ENCODE data around the gene DDX4.
"Not testable (repeated sequence)": the region's sequence is repeated elsewhere in the genome, so short reads cannot be mapped to it uniquely, and the experiment has no call there.

DDX4 gene

DNA sequence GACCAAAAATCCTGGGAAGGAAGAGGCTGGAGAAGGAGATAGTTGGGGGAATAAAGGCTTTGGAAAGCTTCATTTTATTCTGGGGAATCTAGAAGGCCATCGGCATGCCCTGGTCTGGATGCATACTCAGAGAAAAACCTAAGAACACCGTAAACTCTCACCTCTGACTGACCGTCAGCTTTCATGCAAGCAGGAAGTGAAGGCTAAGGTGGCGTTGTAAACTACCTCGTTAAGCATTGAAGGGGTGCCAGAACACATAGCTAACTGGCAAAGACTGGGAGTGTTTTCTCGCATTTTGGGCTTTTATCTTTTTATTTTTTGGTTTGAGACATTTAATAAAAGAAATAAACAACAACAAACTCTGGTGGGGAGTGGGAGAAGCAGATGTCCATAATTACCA lies 23.1 kb upstream of the DDX4 start:
- no peaks in the 10 kb centered on the region for H3K27me3 Mint-ChIP-seq (ENCODE audit: low read depth)
- H3K36me3 Mint-ChIP-seq (ENCODE audit: low read depth) = peaks cover 14% of the 10 kb centered on the region
- H3K4me3 Mint-ChIP-seq = no peak overlapping the region
- H3K4me1 Mint-ChIP-seq = peaks cover 14% of the 10 kb centered on the region
- TF ChIP-seq, protein P1, sequence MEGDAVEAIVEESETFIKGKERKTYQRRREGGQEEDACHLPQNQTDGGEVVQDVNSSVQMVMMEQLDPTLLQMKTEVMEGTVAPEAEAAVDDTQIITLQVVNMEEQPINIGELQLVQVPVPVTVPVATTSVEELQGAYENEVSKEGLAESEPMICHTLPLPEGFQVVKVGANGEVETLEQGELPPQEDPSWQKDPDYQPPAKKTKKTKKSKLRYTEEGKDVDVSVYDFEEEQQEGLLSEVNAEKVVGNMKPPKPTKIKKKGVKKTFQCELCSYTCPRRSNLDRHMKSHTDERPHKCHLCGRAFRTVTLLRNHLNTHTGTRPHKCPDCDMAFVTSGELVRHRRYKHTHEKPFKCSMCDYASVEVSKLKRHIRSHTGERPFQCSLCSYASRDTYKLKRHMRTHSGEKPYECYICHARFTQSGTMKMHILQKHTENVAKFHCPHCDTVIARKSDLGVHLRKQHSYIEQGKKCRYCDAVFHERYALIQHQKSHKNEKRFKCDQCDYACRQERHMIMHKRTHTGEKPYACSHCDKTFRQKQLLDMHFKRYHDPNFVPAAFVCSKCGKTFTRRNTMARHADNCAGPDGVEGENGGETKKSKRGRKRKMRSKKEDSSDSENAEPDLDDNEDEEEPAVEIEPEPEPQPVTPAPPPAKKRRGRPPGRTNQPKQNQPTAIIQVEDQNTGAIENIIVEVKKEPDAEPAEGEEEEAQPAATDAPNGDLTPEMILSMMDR (IDR thresholded peaks at IDR 0.05; ENCODE audit: unreplicated experiment in 3 of 3) = no peak
- peaks cover 29% of the 10 kb centered on the region for H3K9me3 Mint-ChIP-seq
- no peak overlapping the region for H3K27ac Mint-ChIP-seq

DNA sequence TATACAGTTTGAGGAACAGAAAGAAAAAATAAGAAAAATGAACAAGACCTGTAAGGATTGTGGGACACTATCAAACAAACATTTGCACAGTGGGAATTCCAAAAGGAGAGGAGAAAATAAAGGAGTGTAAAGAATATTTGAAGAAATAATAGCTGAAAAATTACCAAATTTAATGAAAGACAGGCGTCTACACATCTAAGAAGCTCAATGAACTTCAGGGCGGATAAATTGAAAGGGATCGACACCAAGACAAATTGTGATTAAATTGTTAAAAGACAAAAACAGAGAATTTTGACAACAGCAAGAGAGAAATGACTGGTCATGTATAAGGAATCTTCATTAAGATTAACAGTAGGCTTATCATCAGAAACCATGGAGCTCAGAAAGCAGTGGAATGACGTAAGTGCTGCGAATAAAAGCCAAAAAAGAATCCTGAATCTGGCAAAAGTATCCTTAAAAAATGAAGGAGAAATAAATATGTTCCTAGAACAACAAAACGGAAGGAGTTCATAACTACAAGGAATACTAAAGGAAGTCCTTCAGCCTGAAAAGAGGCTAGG lies 22.3 kb upstream of the DDX4 start:
- Mint-ChIP-seq H3K9me3 (peaks cover 29% of the 10 kb centered on the region), H3K27me3 (ENCODE audit: low read depth) (no peaks in the 10 kb centered on the region), H3K27ac (no peak overlapping the region), H3K4me3 (no peak overlapping the region), H3K36me3 (ENCODE audit: low read depth) (peaks cover 14% of the 10 kb centered on the region), H3K4me1 (peaks cover 14% of the 10 kb centered on the region)
- TF ChIP-seq, protein P1 (IDR thresholded peaks at IDR 0.05; ENCODE audit: unreplicated experiment in 3 of 3) = no peak

DNA sequence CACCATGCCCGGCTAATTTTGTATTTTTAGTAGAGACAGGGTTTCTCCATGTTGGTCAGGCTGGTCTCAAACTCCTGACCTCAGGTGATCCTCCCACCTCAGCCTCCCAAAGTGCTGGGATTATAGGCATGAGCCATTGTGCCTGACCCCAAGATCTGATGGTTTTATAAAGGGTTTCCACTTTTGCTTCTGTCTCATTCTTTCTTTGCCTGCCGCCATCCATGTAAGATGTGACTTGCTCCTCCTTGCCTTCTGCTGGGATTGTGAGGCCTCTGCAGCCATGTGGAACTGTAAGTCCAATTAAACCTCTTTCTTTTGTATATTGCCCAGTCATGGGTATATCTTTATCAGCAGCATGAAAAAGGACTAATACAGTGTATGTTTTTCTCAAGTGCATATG lies 18.8 kb upstream of the DDX4 start:
- peaks cover 14% of the 10 kb centered on the region for H3K36me3 Mint-ChIP-seq (ENCODE audit: low read depth)
- H3K27me3 Mint-ChIP-seq (ENCODE audit: low read depth); H3K27ac Mint-ChIP-seq; H3K4me1 Mint-ChIP-seq; H3K4me3 Mint-ChIP-seq: not testable (repeated sequence)
- H3K9me3 Mint-ChIP-seq = peaks cover 29% of the 10 kb centered on the region

DNA sequence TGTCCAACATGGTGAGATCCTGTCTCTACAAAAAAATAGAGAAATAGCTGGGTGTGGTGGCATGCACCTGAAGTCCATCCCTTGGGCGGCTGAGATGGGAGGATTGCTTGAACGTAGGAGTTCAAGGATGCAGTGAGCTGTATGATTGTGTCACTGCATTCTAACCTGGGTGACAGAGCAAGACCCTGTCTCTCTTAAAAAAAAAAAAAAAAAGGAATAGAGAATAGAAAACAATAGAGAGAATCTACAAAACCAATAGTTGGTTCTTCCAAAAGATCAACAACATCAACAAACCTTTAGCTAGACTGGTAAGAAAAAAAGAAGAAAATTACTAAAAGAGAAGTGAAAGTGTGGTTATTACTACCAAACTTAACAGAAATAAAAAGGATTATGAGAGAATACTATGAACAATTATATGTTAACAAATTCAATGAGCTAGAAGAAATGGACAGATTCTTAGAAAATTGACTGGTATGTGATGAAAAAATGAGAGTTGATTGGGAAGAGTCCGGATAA lies 17.6 kb upstream of the DDX4 start:
- Mint-ChIP-seq H3K27ac (no peak overlapping the region), H3K9me3 (peaks cover 24% of the 10 kb centered on the region), H3K36me3 (ENCODE audit: low read depth) (peaks cover 14% of the 10 kb centered on the region), H3K27me3 (ENCODE audit: low read depth) (no peaks in the 10 kb centered on the region), H3K4me3 (no peak overlapping the region), H3K4me1 (no peaks in the 10 kb centered on the region)
- TF ChIP-seq, protein P1 (IDR thresholded peaks at IDR 0.05; ENCODE audit: unreplicated experiment in 3 of 3) = no peak

DNA sequence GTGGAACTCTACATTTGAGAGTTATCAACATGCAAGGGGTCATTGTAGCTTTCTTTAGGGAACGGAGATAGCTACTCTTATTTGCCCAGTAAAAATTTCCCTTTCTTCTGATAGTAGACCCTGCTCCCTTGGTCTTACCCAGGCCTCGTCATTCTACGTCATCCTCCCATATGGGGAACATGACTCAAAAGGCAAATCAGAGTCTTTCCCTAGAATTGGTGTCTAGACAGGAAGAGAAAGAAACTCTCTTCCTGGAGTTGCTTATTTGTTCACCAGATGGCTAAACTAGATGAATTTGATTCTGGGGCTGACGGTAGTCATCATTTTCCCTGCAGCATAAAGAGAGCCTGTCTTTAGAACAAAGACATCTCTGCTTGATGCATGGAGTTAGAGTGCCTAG lies 13.6 kb upstream of the DDX4 start:
- peaks cover under 1% of the 10 kb centered on the region for H3K36me3 Mint-ChIP-seq (ENCODE audit: low read depth)
- H3K4me1 Mint-ChIP-seq = no peaks in the 10 kb centered on the region
- H3K4me3 Mint-ChIP-seq = no peak overlapping the region
- TF ChIP-seq, protein P1 (IDR thresholded peaks at IDR 0.05; ENCODE audit: unreplicated experiment in 3 of 3) = no peak
- H3K9me3 Mint-ChIP-seq = no peaks in the 10 kb centered on the region
- no peak overlapping the region for H3K27ac Mint-ChIP-seq
- no peaks in the 10 kb centered on the region for H3K27me3 Mint-ChIP-seq (ENCODE audit: low read depth)

DNA sequence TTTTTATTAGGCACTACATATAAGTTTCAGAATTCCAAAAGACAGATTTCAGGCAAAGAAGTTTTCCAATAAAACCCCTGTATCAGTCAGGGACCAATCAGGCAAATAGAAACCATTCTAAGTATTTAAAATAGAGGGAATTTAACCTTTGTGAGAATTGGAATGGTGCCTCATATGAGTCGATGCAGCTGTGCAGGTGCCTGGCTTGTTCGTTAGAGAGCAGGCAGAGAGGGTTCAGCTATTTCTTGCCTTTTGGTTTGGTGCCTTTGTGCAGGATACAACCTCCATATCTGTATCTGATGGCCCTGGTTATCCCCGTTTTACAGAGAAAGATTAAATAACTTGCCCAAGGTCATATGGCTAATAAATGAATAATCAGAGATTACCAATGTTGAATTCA lies 6.0 kb upstream of the DDX4 start:
- H3K36me3 Mint-ChIP-seq (ENCODE audit: low read depth) = no peaks in the 10 kb centered on the region
- H3K27me3 Mint-ChIP-seq (ENCODE audit: low read depth) = peaks cover 4% of the 10 kb centered on the region
- no peaks in the 10 kb centered on the region for H3K4me1 Mint-ChIP-seq
- H3K9me3 Mint-ChIP-seq = no peaks in the 10 kb centered on the region
- no peak overlapping the region for H3K27ac Mint-ChIP-seq
- no peak overlapping the region for H3K4me3 Mint-ChIP-seq
- TF ChIP-seq, protein P1 (IDR thresholded peaks at IDR 0.05; ENCODE audit: unreplicated experiment in 3 of 3) = no peak

Measured in nephron (organoid).